Stimulated activated CD8-positive, alpha-beta memory T cell treated with anti-CD3 and anti-CD28 coated beads, Interleukin-4, amount 100 ng/mL, for 1 hour (primary cell): ENCODE measurements around the gene CD247.

Experiments
- DNase-seq, 2 donors: peaks; one replicate each; pipeline ENCODE4 v3.0.0-alpha.2; 2020; ENCODE audit warnings: low read depth in 2 of 2, low spot score in 1 of 2

Gene CD247

DNA sequence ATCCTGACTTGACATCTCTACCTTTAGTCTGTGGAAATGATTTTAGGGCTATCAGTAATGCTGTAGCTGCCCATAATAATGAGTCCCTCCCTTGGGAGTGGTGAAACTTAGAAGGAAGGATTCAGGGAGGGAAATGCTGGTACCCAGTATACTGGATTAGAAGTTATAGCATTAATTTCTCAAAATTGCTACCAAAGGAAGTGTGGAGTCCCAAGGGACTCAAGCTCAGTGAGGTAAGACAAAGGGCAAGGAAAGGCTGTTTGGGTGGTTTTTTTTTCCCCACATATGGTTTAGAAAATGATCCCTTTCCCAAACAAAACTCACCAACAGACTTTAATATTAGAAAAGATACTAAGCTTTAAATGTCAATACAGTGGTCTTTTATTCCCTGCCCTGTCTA lies 99.9 kb downstream of the CD247 start:
- no peak for DNase-seq

DNA sequence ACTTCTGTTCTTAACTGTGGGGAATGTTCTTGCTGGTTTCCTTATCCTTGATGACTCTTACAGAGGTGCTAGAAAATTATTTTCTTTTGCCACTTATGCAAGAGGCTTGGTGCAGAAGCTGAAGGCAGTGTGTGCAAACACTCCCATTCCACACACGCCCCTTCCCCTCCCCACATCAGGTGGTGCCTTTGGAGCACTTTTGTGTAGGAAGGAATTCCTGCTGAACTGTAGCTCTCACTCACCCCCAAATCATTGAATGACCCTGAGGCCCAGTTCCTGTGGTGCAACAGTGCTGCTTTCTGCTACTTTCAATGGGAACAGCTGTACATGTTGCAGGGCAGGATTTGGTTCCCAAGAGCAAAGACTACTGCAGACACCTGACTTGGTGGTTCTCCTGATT lies 101.8 kb downstream of the CD247 start:
- DNase-seq: no peak

DNA sequence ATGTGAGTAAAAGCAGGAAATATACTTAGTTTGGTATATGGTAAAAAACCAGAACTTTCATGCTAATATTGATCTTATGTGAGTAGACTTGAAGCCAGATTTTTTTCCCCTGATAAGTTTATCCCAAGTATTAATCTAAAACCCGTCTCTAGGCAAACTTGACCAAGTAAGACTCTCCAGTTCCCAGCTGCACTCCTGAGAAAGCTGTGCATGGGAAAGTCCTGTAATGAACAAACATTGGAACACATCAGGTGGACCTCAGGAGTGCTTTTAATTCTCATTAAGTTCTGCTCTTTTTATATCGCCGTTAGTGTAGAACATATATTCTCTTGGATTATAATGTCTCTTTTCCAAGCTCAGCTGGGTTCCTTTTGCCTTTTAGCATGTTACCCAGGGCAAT lies 105.0 kb downstream of the CD247 start:
- no peak for DNase-seq

DNA sequence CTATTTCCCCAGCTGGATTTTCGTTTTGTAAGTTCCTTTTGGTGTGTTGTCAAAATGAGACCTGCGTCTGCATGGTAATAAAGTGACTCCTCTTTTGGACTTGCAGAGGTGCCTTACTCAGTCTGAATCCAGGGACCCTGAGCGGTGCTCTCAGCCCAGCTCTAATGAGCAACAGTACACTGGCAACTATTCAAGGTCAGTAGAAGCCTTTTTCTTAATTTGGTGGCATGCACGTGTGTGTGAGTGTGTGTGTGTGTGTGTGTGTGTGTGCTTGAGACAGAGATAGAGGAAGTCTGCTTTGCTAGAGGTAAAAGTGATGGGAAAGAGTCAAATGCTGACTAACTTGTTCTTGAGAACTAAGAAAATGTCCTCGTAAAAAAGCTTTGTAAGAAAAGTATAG lies 105.4 kb downstream of the CD247 start:
- DNase-seq: no peak

DNA sequence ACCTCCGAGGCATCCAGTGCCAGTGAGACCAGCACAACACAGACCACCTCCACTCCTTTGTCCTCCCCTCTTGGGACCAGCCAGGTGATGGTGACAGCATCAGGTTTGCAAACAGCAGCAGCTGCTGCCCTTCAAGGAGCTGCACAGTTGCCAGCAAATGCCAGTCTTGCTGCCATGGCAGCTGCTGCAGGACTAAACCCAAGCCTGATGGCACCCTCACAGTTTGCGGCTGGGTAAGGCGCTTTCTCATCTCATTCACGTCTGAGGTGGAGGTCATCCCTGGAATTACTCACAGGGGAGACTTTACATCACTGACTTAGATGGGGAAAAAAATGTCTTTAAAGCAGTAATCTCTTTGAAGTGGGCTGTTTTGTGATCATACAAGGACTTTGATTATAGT lies 106.3 kb downstream of the CD247 start:
- DNase-seq: no peak

DNA sequence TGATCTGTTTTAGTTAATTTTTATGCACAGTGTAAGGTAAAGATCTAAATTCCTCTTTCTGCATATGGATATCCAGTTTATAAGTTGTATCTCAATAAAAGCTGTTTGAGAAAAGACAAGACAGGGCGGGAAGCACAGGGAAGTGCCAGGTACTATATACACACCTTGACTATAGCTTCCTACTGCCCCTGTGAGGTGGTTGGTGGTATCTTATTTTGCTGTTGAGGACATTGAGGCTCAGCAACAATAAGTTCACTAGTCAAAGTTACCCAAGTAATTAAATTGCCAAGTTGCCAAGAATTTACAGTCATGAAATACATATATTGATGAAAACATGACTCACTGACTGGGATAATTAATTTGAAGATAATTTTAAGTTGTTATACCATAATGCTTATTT lies 109.1 kb downstream of the CD247 start:
- DNase-seq: no peak

DNA sequence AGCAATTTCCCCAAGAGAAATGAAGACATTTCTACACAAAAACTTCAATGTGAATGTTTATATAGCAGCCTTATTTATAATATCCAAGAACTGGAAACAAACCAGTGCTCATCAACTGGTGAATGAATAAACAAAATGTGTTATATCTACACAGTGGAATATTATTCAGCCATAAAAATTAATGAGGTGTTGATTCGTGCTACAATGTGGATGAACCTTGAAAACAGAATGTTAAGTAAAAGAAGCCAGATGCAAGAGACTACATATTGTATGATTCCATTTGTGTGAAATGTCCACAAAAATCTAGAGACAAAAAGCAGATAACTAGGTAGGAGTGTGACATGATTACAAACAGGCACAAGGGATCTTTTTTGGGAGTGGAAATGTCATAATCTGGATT lies 110.0 kb downstream of the CD247 start:
- DNase-seq: no peak

DNA sequence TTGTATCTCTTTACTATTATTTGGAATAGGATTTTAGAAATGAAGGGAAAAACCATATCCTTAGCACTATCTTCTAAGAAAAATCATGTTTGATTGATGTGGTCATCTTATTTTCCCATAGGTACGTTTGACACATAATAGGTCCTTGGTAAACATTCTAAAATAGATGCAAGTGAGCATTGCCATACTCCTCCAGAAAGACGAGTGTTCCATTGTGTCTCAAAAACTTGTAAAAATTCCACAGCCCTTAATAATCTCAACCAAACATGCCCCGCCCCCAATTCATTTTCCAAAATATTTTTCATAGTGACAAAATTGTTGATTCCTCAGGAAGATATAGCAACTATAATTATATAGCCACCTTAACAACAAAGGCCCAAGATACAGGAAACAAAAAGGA lies 113.4 kb downstream of the CD247 start:
- no peak for DNase-seq

DNA sequence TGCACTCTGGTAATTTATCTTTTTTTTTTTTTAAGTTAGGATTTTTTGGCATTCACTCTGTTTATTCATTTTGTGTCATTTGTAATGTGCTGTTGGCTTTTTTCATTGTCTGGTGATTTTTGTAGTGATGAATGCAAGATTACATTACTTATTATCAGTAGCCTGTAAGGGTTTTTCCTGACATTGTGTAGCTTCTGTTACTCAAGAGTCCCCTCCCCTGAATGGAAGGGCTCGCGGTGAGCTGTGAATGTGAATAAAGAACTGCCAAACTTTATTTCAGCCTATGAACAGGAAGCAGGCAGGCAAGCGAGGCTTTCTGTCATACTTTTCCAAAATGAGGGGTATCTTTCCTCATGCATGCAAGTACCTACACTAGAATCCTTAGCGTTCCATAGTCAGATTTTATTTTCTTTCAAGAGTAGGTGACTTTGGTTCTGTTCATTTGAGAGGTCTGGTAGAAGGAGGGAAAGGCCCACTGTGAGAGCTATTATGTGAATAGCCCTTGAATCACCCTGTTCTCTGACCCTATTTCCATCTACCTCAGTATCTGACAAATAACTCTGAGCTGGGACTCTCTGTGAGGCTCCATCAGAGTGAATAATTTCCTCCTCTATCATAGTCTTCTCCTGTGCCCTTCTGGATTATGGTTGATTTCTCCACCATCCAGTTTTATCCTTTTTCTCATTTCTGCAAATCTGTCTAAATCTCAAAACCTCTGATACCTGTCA lies 114.0 kb downstream of the CD247 start:
- no peak for DNase-seq

DNA sequence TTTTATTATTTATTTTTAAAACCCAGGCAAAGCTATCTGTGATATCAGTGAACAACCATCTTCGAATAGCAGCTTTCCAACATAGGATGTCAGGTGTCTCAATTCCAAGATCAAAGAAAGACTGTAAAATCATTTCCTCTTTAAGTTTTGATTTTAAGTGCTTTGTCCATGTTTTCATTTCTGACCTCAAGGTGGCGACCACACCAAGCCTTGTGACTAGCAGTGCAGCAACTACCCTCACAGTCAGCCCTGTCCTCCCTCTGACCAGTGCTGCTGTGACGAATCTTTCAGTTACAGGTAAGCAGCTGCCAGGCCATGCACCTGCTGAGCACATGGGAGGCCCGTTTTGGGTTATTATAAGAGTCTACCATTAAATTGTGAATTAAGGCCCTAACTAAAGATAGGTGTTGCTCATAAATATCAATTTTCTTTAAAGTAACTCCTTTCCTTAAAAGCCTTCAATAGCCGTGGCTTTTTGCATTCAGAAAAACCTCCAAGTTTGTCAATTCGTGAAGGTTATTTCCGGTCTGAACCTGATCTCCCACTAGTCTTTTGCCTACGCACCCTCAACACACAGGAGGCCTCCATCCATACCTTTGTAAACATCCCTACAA lies 117.0 kb downstream of the CD247 start:
- peak; percentile 15 to 24 for DNase-seq

DNA sequence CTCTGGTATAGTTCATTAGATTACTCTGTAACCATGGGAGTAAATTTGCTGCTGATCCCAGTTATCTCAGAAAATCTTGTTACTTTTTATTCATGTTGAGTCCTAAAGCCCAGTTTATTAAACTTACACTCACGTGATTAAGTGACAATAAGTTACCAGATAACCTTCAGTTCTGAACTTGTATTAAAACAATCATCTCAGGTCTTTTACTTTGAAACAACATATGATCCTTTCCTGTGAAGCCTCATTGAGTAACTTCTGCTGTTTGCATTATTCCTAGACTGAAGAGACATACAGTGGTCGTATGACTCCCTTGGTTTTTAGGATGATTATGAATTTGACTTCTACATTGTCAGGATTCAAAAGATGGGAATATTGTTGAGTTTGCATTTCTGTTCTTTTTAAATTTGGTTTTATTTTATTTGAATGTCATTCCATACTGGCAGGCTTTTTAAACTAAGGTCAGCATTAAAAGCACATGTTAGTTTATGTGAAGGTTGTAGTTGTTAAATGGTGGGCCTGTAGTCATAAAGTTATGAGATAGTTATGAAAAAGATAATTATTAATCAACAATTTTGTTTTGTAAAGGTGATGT lies 117.9 kb downstream of the CD247 start:
- no peak for DNase-seq

DNA sequence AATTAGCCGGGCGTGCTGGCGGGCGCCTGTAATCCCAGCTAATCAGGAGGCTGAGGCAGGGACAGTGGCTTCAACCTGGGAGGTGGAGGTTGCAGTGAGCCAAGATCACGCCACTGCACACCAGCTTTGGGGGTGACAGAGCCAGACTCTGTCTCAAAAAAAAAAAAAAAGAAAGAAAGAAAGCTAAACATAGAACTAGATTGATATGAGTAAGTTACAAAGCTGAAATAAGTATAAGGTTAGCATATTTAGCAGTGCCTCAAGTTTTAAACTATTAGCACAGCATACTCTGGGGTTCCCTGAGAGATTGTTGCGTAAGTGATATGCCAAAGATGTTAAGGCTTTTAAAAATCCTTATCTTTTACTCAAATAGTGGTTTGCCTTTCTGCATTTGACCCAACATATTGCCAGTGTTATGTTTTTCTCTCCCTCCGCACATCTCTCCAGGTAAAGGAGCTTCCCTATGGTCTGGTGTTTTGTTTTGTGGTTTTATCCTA lies 126.1 kb downstream of the CD247 start:
- DNase-seq: no peak

DNA sequence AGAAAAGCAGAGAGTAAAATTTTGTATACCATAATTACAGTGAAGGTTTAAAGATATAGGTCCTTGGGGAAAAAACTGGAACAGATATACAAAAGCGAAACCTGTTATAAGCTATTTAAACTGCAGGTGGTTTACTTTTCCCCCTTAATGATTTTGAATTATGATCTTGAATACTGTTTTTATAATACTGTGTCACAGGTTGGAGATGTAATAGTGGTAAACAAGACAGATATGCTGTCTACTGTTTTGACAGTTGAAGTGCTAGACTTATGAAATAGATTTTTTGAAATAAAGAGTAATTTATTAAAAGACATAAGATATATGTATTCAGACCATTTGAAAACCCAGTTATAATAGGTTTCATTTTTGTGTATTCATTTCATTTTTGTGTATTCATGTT lies 129.4 kb downstream of the CD247 start:
- DNase-seq: no peak

DNA sequence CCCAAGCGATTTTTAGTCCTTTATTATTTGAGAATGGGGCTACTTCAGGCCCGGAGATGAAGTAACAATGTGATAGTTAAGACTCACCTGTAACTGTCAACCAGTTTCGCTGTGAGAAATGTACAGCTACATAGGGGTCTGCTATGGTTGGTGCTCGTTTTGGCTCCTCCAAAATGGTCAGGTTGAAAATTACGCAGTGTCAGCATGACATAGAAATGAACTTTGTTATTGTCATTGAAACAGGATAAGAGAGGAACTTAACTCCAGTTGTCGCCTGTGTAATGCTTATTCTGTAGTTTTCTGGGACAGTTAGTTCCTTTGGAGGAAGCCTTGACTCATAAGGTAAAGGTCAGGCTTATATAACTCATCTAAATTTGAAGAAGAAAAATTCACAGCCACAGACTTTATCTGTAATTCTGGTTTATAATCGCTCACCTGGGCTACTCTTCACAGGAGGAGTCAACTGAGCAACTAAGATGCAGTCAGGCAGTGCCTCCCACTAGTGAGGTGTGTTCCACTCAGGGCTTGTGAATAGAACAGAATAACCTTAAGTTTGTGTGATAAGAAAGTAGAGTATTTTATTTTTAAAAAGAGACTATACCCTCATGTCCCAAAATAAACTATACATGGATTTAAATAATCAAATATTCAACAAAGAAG lies 130.9 kb downstream of the CD247 start:
- no peak for DNase-seq
